A549 treated with Hydrocortisone at 1 μM for 4 hours (cell line): ENCODE data around the gene ZNF777. TPM values are rescaled to one million over a fixed set of nuclear protein-coding genes. Genes with fewer than 3 reads are reported as not detected.

Experiments
- total RNA-seq: library from RNA; stranded (reverse); fragments of 200-300 nt; extraction: Qiagen RNA extraction; gene quantifications from 5 replicates; pipeline ENCODE4 v1.2.3, GENCODE V29; 2022

Gene ZNF777
- total RNA-seq: 18.5 to 21.1 TPM (median 20.2 TPM) in 5 replicates

DNA sequence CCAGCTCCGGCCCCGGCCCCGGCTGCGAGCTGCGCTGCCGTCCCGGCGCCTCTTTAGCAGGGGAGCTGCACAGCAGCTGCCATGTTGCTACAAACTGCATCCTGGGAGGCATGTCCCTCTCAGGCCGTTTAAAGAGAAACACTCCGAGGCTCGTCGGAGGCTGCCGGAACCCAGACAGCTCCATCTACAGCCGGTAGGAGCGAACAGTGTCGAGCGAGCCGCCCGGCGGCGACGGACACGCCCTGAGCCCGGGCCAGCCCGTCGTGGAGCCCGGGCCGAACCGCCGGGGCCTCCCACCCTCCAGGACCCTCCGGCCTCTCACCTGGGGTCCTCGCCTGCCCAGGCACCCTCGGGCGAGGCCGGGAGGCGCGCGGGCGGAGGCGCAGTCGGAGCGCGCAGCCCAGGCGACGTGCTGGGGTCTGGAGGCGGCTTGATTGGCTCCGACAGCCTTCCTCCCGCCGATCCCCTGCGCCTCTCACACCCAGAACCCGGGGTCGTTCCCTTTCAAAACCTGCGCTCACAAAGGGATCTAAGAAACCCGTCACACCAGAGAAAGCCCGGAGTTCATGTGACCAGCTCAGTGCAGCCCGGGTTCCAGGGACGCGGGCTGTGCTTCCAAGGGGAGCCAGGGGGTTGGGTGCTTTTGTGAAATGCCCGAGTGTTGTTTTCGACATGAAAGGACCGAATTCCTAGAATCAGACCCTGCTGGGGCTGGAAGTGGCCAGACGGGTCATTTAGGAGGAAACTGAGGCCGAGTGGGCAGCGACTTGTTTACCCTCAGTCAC is at the start of gene ZNF777:
Gene ZNF777 (minus strand): TSS at position 570 of the 785 bp plus-strand sequence. CDS start 5,040 bp downstream, outside the sequence.

DNA sequence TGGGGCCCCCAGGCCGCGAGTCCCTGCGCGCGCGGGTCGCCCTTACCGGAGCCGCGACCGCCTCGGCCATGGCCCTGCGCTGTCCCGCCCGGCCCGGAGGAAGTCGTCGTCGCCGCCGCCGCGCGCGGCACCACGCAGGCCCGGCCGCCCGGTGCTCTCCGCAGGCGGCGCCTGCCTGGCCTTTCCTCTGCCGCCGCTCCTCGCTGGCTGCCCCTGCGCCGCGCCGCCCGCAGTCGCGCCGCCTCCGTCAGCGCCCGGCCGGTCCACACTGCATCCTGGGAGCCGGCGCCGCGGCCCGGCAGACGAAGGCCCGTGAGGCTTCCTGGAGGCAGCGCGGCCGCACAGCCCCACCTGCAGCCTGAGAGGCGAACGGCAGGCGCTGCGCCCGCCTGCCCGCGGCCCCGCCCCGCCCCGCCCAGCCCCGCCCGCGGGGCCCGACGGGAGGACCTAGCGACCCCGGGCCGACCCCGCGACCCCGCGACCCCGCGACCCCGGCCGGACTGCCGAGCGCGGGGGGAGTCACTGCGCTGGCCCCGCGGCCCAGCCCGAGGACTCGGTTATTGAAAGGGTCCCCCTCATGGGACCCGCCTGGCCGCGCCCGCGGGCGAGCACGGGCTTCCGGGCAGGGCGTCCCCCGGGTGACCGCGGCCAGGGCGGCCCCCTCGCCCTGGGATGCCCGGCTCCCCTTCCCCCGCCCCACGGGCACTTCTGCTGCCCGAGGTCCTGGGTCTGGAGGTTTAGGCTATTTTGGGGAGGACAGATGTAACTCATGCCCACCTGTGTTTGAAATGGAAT is 36.8 kb upstream of the ZNF777 start, which contains the start of gene ZNF746:
Gene ZNF746 (minus strand): TSS at position 343 of the 795 bp plus-strand sequence. CDS start 273 bp downstream, at position 70.

Other genes with a start within 250 kb of the ZNF777 start
- 10.2 to 11.5 TPM (median 11.1 TPM) in 5 replicates for gene ZNF212, start 221.4 kb downstream of the ZNF777 start, total RNA-seq
- gene ZNF783, start 198.9 kb downstream of the ZNF777 start, total RNA-seq: 5.0 to 6.6 TPM (median 5.6 TPM) in 5 replicates
- 18.2 to 19.2 TPM (median 18.6 TPM) in 5 replicates for gene ZNF746, start 36.7 kb upstream of the ZNF777 start, total RNA-seq